SK-N-MC (cell line): ENCODE results near the gene MED22.
"Not testable (repeated sequence)": the region's sequence is repeated elsewhere in the genome, so short reads cannot be mapped to it uniquely, and the experiment has no call there.

Source experiments
- DNase-seq: peaks from one replicate; pipeline ENCODE4 v3.0.0-alpha.2; 2011; ENCODE audit warnings: low read depth, low spot score
- H3K27ac ChIP-seq: fragments of 200-600 bp; sonication (generic); 2 replicates; pipeline ENCODE4 v1.5.1; 2016; ENCODE audit warnings: mixed run types
- H3K36me3 ChIP-seq: fragments of 200-600 bp; sonication (generic); 2 replicates; pipeline ENCODE4 v1.6.1; 2017; ENCODE audit warnings: antibody characterized with exemption, low read length, mixed read lengths; ENCODE audit not compliant: insufficient read depth
- H3K4me3 ChIP-seq: fragments of 200-600 bp; sonication (generic); 2 replicates; pipeline ENCODE4 v1.5.1; 2016
- H3K9ac ChIP-seq: fragments of 200-600 bp; sonication (generic); 2 replicates; pipeline ENCODE4 v1.8.0; 2017; ENCODE audit warnings: mixed run types, mixed read lengths; ENCODE audit not compliant: insufficient read length
- H3K9me3 ChIP-seq: fragments of 200-600 bp; sonication (generic); 2 replicates; pipeline ENCODE4 v1.6.1; 2017; ENCODE audit warnings: low read depth, mild to moderate bottlenecking, antibody characterized with exemption, low read length, moderate library complexity, mixed read lengths
- EZH2 ChIP-seq: fragments of 200-600 bp; sonication (generic); IDR thresholded peaks from one replicate; pipeline ENCODE4 v1.6.1; 2017; ENCODE audit warnings: antibody characterized with exemption
- FOXP2 ChIP-seq: optimal IDR thresholded peaks from 2 replicates; pipeline ENCODE3; 2011; ENCODE audit warnings: mild to moderate bottlenecking, moderate library complexity; ENCODE audit not compliant: insufficient read depth; ENCODE audit errors: extremely low read length, control extremely low read depth
- POLR2AphosphoS5 ChIP-seq: IDR thresholded peaks from 2 replicates; pipeline ENCODE4 v1.6.1; 2012; ENCODE audit warnings: mild to moderate bottlenecking, low read depth, low read length, borderline replicate concordance

The MED22 gene

GRCh38 chr9:133378408-133378962 lies 30.6 kb upstream of the MED22 start:
- DNase-seq, result no peak
- no peak overlapping the region for H3K27ac ChIP-seq
- H3K9ac ChIP-seq, result no peak overlapping the region
- no peaks in the 10 kb centered on the region for H3K9me3 ChIP-seq
- TF ChIP-seq FOXP2 (no peak), POLR2AphosphoS5 (no peak), EZH2 (no peak)
- H3K36me3 ChIP-seq, result no peaks in the 10 kb centered on the region; the same call in 1 of the 2 replicates
- H3K4me3 ChIP-seq, result no peak overlapping the region

GRCh38 chr9:133377721-133378216 lies 29.8 kb upstream of the MED22 start:
- no peak overlapping the region for H3K9ac ChIP-seq
- no peak overlapping the region for H3K4me3 ChIP-seq
- H3K27ac ChIP-seq, result no peak overlapping the region
- no peak for DNase-seq
- TF ChIP-seq POLR2AphosphoS5 (no peak), EZH2 (no peak), FOXP2 (no peak)
- peaks cover 7% of the 10 kb centered on the region; the same call in 1 of the 2 replicates for H3K36me3 ChIP-seq
- no peaks in the 10 kb centered on the region for H3K9me3 ChIP-seq

GRCh38 chr9:133377280-133377679 lies 29.3 kb upstream of the MED22 start:
- peaks cover 12% of the 10 kb centered on the region; the same call in 1 of the 2 replicates for H3K36me3 ChIP-seq
- not testable (repeated sequence) for DNase-seq, H3K9me3 ChIP-seq, H3K4me3 ChIP-seq, H3K27ac ChIP-seq, H3K9ac ChIP-seq

- H3K4me3 ChIP-seq, result peak within 1 kb of the TSS; percentile 95
- peak within 1 kb of the TSS; percentile 87 for H3K27ac ChIP-seq
- peak; percentile 45 for DNase-seq
- TF ChIP-seq POLR2AphosphoS5, result peak; percentile 33; the same call in 1 of the 2 replicates
- no peak for TF ChIP-seq FOXP2
- TF ChIP-seq EZH2, result no peak
- peaks cover 12% of the 10 kb centered on the region; the same call in 1 of the 2 replicates for H3K36me3 ChIP-seq
- H3K9ac ChIP-seq, result peak within 1 kb of the TSS; percentile 88
- no peaks in the 10 kb centered on the region for H3K9me3 ChIP-seq
These were observed 28.1 kb upstream of the MED22 start, which contains the start of the genes STKLD1 and SURF4 for GRCh38 chr9:133375724-133376654. STKLD1 (plus strand) TSS chr9:133376366; CDS start chr9:133376474, 108 bp downstream. SURF4 (minus strand) TSS chr9:133376060; CDS start chr9:133375969, 91 bp downstream.

- no peak for TF ChIP-seq POLR2AphosphoS5
- no peak for TF ChIP-seq EZH2
- TF ChIP-seq FOXP2, result no peak
- peaks cover 19% of the 10 kb centered on the region; the same call in 1 of the 2 replicates for H3K36me3 ChIP-seq
- peak overlapping the region; percentile 88 for H3K9ac ChIP-seq
- H3K27ac ChIP-seq, result peak overlapping the region; percentile 87
- no peak for DNase-seq
- H3K9me3 ChIP-seq, result no peaks in the 10 kb centered on the region
- peak overlapping the region; percentile 95 for H3K4me3 ChIP-seq
These were observed 27.3 kb upstream of the MED22 start for GRCh38 chr9:133375116-133375723.

GRCh38 chr9:133374612-133375115 lies 26.7 kb upstream of the MED22 start:
- H3K27ac ChIP-seq, result no peak overlapping the region; the same call in 1 of the 2 replicates
- H3K9me3 ChIP-seq, result no peaks in the 10 kb centered on the region
- H3K4me3 ChIP-seq, result peak overlapping the region; percentile 95
- H3K36me3 ChIP-seq, result peaks cover 24% of the 10 kb centered on the region; the same call in 1 of the 2 replicates
- TF ChIP-seq POLR2AphosphoS5 (no peak), FOXP2 (no peak), EZH2 (no peak)
- peak overlapping the region; percentile 88 for H3K9ac ChIP-seq
- DNase-seq, result no peak

- H3K36me3 ChIP-seq, result peaks cover 29% of the 10 kb centered on the region
- no peaks in the 10 kb centered on the region for H3K9me3 ChIP-seq
- no peak for DNase-seq
- no peak overlapping the region for H3K4me3 ChIP-seq
- H3K9ac ChIP-seq, result no peak overlapping the region
- no peak overlapping the region for H3K27ac ChIP-seq
- TF ChIP-seq FOXP2 (no peak), EZH2 (no peak), POLR2AphosphoS5 (no peak)
These were observed 24.2 kb upstream of the MED22 start for GRCh38 chr9:133372144-133372543.
